ENCODE measurements around the gene CSN1S1.

CSN1S1 gene

DNA sequence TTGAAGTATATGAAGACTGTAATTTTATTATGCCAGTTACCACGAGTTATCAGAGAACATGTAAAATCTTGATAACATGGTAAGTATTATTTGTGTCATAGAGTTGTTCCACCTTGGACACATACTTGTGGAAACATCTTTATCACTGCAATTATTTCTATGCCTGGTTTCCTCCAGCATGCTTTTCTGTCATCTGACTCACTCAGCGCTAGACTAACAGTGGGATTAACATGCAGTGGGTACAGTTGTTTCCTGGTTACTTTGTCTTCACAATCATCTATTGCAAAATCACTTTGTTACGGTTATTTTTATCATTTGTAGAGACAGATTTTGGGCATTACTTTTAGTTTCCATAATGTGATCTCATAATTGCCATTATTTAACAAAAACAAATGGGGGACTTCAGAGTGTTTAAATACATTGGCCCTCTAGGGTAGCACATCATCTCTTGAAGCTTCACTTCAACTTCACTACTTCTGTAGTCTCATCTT, 64.7 kb downstream of the CSN1S1 start, which contains the start of gene STATH:
STATH (plus strand) TSS at position 441 of the 491 bp plus-strand sequence. CDS start 2,472 bp downstream, outside the sequence.
- no peaks in the 10 kb centered on the region for H3K36me3 Mint-ChIP-seq (ENCODE audit: low read depth)
- H3K4me1 Mint-ChIP-seq: no peaks in the 10 kb centered on the region
- TF ChIP-seq, protein P1, sequence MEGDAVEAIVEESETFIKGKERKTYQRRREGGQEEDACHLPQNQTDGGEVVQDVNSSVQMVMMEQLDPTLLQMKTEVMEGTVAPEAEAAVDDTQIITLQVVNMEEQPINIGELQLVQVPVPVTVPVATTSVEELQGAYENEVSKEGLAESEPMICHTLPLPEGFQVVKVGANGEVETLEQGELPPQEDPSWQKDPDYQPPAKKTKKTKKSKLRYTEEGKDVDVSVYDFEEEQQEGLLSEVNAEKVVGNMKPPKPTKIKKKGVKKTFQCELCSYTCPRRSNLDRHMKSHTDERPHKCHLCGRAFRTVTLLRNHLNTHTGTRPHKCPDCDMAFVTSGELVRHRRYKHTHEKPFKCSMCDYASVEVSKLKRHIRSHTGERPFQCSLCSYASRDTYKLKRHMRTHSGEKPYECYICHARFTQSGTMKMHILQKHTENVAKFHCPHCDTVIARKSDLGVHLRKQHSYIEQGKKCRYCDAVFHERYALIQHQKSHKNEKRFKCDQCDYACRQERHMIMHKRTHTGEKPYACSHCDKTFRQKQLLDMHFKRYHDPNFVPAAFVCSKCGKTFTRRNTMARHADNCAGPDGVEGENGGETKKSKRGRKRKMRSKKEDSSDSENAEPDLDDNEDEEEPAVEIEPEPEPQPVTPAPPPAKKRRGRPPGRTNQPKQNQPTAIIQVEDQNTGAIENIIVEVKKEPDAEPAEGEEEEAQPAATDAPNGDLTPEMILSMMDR (IDR thresholded peaks at IDR 0.05; ENCODE audit: unreplicated experiment in 3 of 3): no peak
- H3K27me3 Mint-ChIP-seq (ENCODE audit: low read depth): no peaks in the 10 kb centered on the region
- H3K27ac Mint-ChIP-seq: no peak within 1 kb of the TSS
- H3K9me3 Mint-ChIP-seq: no peaks in the 10 kb centered on the region
- no peak within 1 kb of the TSS for H3K4me3 Mint-ChIP-seq

All from nephron (organoid).